OCI-LY3 (cell line): ENCODE results near the gene AUTS2.

Experiments used
- EZH2phosphoT487 ChIP-seq: fragments of 200-600 bp; shearing (Covaris generic); IDR thresholded peaks from 2 replicates; pipeline ENCODE4 v1.6.1; 2018; ENCODE audit warnings: antibody characterized with exemption, mixed run types, low read depth
- TF ChIP-seq, protein P1 (sequence below): fragments of 200-600, 300-600 bp; sonication (generic); IDR thresholded peaks from 2 replicates; pipeline ENCODE4 v1.5.1; 2014; ENCODE audit warnings: antibody characterized with exemption, low read length, low read depth

DNA sequence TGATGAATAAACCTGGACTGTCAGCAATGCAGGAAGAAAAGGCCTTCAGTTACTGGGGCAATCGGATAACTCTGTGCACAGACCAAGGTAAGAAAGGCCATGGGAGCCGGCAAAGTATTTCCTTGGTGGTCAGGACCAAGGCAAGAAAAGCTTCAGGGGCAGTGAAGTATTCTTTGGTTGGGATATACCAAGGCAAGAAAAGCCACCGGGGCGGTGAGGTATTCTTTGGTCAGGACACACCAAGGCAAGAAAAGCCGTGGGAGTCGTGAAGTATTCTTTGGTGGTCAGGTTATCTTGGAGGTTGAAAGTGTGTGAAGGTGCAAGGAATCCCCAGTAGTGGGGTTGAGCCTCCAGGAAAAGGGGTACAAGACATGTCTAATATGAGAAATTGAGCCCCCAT, 1238.7 kb downstream of the AUTS2 start:
- TF ChIP-seq, protein P1, sequence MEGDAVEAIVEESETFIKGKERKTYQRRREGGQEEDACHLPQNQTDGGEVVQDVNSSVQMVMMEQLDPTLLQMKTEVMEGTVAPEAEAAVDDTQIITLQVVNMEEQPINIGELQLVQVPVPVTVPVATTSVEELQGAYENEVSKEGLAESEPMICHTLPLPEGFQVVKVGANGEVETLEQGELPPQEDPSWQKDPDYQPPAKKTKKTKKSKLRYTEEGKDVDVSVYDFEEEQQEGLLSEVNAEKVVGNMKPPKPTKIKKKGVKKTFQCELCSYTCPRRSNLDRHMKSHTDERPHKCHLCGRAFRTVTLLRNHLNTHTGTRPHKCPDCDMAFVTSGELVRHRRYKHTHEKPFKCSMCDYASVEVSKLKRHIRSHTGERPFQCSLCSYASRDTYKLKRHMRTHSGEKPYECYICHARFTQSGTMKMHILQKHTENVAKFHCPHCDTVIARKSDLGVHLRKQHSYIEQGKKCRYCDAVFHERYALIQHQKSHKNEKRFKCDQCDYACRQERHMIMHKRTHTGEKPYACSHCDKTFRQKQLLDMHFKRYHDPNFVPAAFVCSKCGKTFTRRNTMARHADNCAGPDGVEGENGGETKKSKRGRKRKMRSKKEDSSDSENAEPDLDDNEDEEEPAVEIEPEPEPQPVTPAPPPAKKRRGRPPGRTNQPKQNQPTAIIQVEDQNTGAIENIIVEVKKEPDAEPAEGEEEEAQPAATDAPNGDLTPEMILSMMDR: no peak
- TF ChIP-seq EZH2phosphoT487: no peak
